M059J (cell line): ENCODE measurements around the gene PSD2. TPM values are rescaled to one million over a fixed set of nuclear protein-coding genes. Genes with fewer than 3 reads are reported as not detected.

Experiments
- DNase-seq: peaks from one replicate; pipeline ENCODE4 v3.0.0-alpha.2; 2012; ENCODE audit warnings: low read depth
- total RNA-seq: library from RNA; depleted of rRNA; stranded (reverse); fragments of >200 nt; shearing (Covaris generic); gene quantifications from 2 replicates; pipeline ENCODE4 v1.2.3, GENCODE V29; 2014

The PSD2 gene
- total RNA-seq, 1 experiment from 2014 or later: 0.15 TPM

DNA sequence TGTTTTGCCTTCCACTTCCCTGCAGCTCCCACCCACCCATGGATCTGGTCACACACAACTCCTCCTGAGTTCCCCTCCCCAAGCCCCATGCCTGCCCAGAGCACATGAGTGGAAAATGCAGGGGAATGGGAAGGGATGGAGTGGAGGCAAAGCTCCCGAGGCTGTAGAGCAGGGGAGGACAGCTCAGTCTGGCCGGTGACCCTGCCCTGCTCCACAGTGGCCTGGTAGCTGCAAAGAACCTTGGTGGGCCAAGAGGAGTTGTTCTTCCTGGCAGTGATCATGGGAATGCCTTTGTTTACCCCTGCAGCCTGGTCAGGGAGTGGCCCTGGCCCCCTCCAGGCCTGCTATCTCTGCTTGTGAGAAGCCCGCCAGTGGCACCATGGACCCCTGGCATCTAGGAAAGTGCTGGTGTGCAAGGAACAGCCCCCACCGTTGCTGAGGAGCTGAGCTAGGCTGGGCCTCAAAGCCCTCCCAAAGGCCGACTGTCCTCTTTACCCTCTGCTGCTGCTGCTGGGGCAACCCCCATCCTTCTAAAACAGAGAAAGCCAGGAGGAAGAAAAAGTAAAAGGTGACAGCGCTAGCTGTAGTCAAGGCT is 60.4 kb downstream of the PSD2 start:
- no peak for DNase-seq

GRCh38 chr5:139856714-139857113 is 61.1 kb downstream of the PSD2 start:
- DNase-seq: no peak

DNA sequence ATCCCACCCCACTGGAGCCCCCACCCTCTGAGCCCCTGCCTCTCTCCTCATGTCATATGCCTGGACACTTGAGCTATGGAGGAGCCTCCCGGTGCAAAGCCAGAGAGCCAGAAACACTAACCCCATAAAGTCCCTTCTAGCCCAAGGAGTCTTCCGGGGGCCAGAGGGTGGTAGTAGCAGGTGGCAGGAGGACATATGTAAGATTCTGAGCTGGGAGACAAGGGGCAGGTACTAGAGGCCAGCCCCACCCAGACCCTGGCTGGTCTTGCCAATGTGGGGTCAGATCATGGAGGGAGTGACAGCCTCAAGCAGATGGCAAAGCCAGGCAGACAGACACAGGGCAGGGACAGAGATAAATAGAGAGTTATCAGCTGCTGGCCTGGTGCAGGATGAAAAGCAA is 63.4 kb downstream of the PSD2 start:
- no peak for DNase-seq

- DNase-seq: no peak
Measured at GRCh38 chr5:139861021-139861888, 65.6 kb downstream of the PSD2 start.

- DNase-seq: no peak
Measured at GRCh38 chr5:139861889-139862207, 66.2 kb downstream of the PSD2 start.

- DNase-seq: peak; percentile 80
Measured at GRCh38 chr5:139862313-139862712, 66.7 kb downstream of the PSD2 start.

GRCh38 chr5:139862803-139863202 is 67.2 kb downstream of the PSD2 start:
- DNase-seq: no peak

DNA sequence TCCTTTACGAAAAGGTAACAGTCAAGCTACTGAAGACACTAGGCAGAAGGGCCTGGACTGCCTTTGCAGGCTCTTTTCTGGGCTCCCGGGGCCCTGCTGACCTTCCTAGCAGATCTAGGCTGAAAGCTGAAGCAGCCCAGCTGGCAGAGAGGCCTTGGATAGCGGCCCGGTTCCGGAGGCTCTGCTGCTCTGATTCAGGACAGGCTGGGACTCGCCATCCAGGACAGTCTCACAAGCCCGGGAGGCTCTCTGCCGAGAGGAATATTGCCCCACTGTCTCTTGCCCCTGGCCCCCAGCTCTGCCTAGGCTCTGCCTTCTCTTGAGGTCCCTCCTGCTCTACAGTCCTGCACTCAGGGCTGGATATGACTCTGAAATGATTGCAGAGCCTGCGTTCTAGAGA is 67.8 kb downstream of the PSD2 start:
- no peak for DNase-seq

- DNase-seq: peak; percentile 40
Measured at GRCh38 chr5:139863855-139864558, 68.4 kb downstream of the PSD2 start.

GRCh38 chr5:139864716-139865483 is 69.3 kb downstream of the PSD2 start:
- no peak for DNase-seq

DNA sequence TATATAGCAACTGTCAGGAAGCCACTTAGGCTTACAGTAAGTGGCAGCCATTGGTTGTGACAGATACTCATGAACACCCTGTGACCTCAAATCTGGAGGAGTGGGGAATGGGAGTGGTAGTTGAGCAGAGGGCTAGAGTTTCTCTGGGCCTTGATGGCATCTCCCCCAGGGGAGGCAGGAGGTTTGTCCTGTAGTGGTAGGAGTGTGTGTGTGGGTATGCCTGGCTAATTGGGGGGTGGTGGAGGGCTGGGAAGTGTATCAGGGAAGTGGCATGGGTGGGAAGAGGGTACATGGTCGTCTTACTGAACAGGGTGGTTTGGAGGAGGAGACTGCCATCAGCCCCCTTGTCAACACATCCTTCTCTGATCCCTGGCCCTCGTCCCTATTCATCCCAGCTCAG is 71.5 kb downstream of the PSD2 start:
- DNase-seq: no peak

DNA sequence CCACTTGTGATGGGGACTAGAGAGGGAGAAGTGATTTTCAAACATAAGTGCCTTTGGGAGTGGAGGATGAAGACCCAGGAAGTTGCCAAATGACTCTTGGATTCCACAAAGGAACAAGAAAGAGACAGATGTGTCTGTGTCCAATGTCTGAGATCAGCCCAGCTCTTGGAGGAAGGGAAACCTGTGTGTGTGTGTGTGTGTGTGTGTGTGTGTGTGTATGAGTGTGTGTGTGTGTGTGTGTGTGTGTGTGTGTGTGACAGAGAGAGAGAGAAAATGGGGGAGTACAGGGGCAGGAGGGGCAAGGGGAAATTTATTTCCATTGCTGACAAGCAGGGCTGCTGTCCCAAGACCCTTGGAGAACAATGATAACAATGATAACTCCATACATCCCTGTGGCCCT is 72.0 kb downstream of the PSD2 start:
- DNase-seq: no peak

GRCh38 chr5:139869042-139869790 is 73.6 kb downstream of the PSD2 start:
- no peak for DNase-seq

DNA sequence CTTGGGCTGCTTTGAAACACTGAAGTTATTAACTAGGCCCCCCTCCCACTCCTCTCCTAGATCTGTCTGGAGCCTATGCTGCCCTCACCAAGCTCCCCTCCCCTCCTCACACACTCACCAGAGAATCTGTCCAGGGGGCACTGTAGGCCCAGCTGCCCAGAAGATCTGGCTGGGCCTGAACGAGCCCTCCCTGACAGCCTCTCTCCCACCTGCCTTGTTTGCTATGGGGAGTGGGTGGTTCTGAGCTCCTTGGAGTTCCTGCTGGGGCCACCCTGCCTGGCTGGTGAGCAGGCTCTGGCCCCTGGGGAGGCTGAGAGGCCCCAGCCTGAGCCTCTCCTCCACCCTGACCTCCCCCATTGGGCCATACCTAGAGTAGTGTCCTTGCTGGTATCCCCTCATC is 75.1 kb downstream of the PSD2 start:
- DNase-seq: no peak

DNA sequence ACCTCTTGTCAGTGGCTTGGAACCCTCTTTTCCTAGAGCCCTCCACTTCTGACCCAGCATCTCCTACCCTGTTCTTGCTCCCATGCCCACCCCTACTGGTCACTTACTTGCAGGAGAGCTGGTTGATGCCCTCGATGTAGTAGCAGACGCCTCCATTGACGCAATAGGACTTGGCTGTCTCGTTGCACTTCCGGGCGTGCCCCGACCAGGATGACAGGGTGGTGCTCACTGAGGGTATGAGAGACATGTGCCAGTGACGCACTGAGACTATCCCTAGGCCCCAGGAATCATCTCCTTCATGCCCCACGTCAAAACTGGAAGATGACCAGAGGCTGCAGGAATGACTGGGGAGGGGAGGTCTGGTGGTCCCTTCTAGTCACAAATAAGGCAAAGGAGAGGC is 76.0 kb downstream of the PSD2 start:
- no peak for DNase-seq

DNA sequence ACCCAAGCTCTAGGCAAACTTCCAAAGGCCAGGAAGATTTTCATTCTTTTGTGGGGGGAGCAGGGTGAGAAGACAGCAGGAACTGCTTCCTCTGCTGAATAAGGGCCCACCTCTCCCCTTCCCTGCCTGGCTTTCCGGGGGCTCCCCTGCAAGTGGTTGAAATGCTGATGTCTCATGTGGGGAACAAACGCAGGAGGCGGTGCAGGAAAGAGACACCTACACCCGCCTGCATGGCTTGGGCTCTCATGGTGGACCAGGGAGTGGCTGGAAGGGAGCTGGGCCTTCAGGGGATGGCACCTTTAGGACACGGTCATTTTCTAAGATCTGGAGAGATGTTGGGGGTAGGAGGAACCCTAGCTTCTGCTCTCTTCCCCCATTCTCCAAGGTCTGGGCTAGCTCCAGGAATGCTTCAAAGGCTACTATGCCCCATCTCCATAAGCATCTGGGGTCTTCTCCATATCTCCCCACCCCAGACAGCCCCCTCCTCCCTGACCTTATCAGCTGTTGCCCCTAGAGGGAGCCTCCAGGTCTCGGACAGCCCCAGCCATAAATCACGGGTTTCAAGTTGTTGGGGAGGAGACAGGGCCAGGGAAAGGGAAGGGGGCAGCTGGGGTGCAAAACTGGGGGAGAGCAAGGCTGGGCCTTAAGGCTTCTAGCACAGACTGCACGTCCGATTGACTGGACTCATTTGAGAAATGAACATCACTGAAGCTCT is 76.6 kb downstream of the PSD2 start:
- no peak for DNase-seq

DNA sequence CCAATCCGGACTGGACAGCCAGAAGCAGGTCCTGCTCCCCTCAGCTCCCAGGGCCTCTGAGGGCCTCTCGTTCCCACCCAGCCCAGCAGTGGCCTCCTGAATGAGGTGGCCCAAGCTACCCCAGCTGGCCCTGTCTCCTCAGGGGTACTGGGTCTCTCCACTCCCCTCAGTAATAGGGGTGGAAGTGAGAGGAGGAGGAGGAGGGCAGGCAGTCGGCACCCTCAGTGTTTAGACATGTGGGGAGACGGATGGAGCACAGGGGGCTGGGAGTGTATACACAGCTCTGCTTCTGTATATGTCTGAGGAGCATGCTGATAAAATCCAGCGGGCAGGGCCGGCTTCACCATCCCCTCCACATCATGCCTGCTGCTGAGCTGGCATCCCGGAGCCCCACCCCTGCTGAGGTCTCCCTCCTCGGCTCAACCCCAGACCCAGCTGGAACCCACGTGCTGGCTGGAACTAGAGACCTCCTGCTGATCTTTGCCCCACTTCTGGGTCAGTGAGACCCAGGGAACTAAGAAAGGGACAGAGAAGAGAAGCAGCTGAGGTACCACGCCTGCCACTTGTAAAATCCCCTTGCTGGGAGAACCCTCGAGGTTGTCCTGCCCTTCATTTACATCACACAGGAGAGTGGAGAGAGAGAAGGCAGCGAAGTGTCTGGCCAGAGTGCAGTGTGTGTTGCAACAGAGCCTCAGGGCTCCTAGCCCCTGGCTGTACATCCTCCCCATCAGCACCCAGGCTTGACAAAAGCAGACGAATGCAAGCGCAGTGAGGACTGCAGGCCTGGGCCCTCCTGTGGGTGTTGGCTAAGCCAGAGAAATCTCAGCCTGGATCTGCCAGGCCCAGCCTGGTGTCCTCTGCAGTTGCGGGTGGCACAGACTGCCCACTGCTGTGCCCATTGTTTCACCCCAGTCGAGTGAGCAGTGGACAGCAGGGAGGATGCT is 77.5 kb downstream of the PSD2 start:
- no peak for DNase-seq

DNA sequence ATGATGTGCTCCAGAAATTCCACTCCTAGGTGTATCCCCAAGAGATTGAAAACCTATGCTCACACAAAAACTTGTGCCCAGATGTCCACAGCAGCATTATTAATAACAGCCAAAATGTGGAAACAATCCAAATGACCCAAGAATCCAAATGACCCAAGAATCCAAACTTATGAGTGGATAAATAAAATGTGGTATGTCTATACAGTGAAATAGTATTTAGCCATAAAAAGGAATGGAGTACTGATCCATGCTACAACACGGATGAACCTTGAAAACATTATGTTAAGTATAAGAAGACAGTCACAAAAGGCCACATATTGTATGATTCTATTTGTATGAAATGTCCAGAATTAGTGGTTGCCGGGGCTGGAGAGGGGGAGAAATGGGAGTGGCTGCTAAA is 80.3 kb downstream of the PSD2 start:
- no peak for DNase-seq

GRCh38 chr5:139877129-139877597 is 81.6 kb downstream of the PSD2 start:
- peak; percentile 56 for DNase-seq

DNA sequence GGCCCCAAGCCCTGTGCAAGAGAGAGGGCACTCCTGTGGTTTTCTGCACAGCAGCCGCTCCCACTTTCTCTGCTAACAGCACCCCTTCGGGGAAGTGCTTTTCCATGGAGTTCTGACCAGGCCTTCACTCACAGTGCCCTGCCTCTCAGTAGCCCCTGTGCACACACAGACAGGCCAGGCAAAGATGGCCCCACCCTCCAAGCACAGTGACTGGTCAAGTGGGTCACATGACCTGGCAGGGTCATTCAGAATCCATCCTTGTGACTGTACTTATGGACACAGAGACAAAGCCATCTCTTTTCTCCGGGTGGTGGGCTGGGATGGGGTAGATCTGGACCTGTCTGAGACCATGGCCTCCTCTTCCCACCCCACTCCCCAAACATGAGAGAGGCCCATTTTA is 82.5 kb downstream of the PSD2 start:
- peak; percentile 12 for DNase-seq
